Endothelial cell (in vitro differentiated cells): ENCODE measurements around the gene LRRC38. TPM values are rescaled to one million over a fixed set of nuclear protein-coding genes. Genes with fewer than 3 reads are reported as not detected.
"Not testable (repeated sequence)": the region's sequence is repeated elsewhere in the genome, so short reads cannot be mapped to it uniquely, and the experiment has no call there.

ENCODE experiments used
- DNase-seq: peaks from one replicate; pipeline ENCODE4 v3.0.0; 2021; ENCODE audit warnings: low spot score
- H3K27ac Mint-ChIP-seq: one replicate; pipeline ENCODE4 v1.8.0; 2021; ENCODE audit warnings: mixed read lengths, inconsistent platforms; ENCODE audit not compliant: unreplicated experiment
- H3K27me3 Mint-ChIP-seq: one replicate; pipeline ENCODE4 v1.8.0; 2021; ENCODE audit warnings: mild to moderate bottlenecking, moderate library complexity, mixed read lengths, inconsistent platforms; ENCODE audit not compliant: unreplicated experiment
- H3K36me3 Mint-ChIP-seq: one replicate; pipeline ENCODE4 v1.8.0; 2021; ENCODE audit warnings: mild to moderate bottlenecking, low read depth, mixed read lengths, inconsistent platforms; ENCODE audit not compliant: unreplicated experiment
- H3K4me1 Mint-ChIP-seq: one replicate; pipeline ENCODE4 v1.8.0; 2021; ENCODE audit warnings: mild to moderate bottlenecking, mixed read lengths, inconsistent platforms; ENCODE audit not compliant: unreplicated experiment
- H3K4me3 Mint-ChIP-seq: one replicate; pipeline ENCODE4 v1.8.0; 2021; ENCODE audit warnings: mild to moderate bottlenecking, mixed read lengths, inconsistent platforms; ENCODE audit not compliant: unreplicated experiment
- H3K9me3 Mint-ChIP-seq: one replicate; pipeline ENCODE4 v1.8.0; 2021; ENCODE audit warnings: mixed read lengths, inconsistent platforms; ENCODE audit not compliant: unreplicated experiment
- total RNA-seq: library from RNA; stranded (reverse); fragmentation: NEBNext Ultra II Directional; extraction: Animal tissue kit (Norgen Biotek cat#: 25700); gene quantifications from one replicate; pipeline ENCODE4 v1.2.1, GENCODE V29; 2021; ENCODE audit not compliant: unreplicated experiment
- TF ChIP-seq, protein P1 (sequence below): fragments of 200-600 bp; sonication (generic); IDR thresholded peaks from one replicate; pipeline ENCODE4 v1.5.0; 2021; ENCODE audit warnings: antibody characterized with exemption; ENCODE audit not compliant: unreplicated experiment

LRRC38 gene
- total RNA-seq, 1 donor from 2014 or later = not detected

DNA sequence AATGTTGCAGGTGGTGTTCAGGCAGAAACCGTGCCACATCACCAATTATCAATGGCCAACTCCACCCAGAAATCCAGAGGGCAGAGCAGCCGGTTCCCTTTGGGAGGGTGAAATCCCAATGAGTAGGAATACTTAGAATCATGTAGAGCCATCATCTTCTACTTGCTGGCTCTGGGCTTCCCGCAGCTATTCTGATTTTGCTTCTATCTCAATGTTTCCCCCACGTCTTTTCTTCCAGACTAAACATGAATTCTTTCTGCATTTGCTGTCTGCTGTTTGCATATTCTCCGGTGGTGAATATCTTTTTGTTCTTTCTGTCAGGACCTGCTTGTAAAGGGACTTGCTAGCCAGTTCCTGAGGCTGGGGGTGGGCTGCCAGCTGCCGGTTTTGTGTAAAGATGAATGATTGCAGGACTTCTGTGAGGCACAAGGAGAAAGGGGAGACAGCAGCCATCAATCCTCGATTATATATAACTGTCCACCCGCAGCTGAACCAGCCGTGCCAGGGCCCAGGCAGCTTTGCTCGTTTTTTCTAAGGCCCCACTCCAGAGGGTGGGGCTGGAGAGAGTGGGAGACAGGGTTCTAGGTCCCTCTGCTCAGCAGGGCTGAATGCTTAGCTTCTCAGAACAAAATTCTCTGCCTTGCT is 70.3 kb downstream of the LRRC38 start:
- H3K4me3 Mint-ChIP-seq = no peak overlapping the region
- H3K36me3 Mint-ChIP-seq = peaks cover 4% of the 10 kb centered on the region
- DNase-seq = no peak
- H3K9me3 Mint-ChIP-seq = peaks cover 19% of the 10 kb centered on the region
- no peak overlapping the region for H3K27ac Mint-ChIP-seq
- H3K4me1 Mint-ChIP-seq = no peaks in the 10 kb centered on the region
- no peaks in the 10 kb centered on the region for H3K27me3 Mint-ChIP-seq
- TF ChIP-seq, protein P1, sequence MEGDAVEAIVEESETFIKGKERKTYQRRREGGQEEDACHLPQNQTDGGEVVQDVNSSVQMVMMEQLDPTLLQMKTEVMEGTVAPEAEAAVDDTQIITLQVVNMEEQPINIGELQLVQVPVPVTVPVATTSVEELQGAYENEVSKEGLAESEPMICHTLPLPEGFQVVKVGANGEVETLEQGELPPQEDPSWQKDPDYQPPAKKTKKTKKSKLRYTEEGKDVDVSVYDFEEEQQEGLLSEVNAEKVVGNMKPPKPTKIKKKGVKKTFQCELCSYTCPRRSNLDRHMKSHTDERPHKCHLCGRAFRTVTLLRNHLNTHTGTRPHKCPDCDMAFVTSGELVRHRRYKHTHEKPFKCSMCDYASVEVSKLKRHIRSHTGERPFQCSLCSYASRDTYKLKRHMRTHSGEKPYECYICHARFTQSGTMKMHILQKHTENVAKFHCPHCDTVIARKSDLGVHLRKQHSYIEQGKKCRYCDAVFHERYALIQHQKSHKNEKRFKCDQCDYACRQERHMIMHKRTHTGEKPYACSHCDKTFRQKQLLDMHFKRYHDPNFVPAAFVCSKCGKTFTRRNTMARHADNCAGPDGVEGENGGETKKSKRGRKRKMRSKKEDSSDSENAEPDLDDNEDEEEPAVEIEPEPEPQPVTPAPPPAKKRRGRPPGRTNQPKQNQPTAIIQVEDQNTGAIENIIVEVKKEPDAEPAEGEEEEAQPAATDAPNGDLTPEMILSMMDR = no peak

GRCh38 chr1:13439104-13439783 is 74.6 kb downstream of the LRRC38 start:
- not testable (repeated sequence) for DNase-seq, H3K4me1 Mint-ChIP-seq, H3K27ac Mint-ChIP-seq, H3K27me3 Mint-ChIP-seq, H3K36me3 Mint-ChIP-seq, H3K4me3 Mint-ChIP-seq
- H3K9me3 Mint-ChIP-seq = peaks cover 29% of the 10 kb centered on the region

GRCh38 chr1:13435458-13435857 is 78.3 kb downstream of the LRRC38 start:
- H3K4me1 Mint-ChIP-seq = no peaks in the 10 kb centered on the region
- H3K27me3 Mint-ChIP-seq = peaks cover 2% of the 10 kb centered on the region
- H3K9me3 Mint-ChIP-seq = peaks cover 32% of the 10 kb centered on the region
- no peak overlapping the region for H3K27ac Mint-ChIP-seq
- H3K36me3 Mint-ChIP-seq = peaks cover 10% of the 10 kb centered on the region
- H3K4me3 Mint-ChIP-seq = no peak overlapping the region
- DNase-seq = no peak
- TF ChIP-seq, protein P1 = no peak

DNA sequence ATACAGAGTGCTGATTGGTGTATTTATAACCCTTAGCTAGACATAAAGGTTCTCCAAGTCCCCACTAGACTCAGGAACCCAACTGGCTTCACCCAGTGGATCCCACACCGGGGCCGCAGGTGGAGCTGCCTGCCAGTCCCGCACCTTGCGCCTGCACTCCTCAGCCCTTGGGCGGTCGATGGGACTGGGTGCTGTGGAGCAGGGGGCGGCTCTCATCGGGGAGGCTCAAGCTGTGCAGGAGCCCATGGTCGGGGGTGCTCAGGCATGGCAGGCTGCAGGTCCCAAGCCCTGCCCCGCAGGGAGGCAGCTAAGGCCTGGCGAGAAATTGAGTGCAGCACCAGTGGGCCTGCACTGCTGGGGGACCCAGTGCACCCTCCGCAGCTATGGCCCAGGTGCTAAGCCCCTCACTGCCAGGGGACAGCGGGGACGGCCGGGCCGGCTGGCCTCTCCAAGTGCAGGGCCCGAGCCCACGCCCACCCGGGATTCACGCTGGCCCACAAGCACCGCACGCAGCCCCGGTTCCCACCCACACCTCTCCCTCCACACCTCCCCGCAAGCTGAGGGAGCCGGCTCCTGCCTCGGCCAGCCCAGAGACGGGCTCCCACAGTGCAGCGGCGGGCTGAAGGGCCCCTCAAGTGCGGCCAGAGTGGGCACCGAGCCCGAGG is 80.0 kb downstream of the LRRC38 start:
- H3K27me3 Mint-ChIP-seq, H3K4me3 Mint-ChIP-seq, DNase-seq, H3K4me1 Mint-ChIP-seq, H3K27ac Mint-ChIP-seq: not testable (repeated sequence)
- peaks cover 10% of the 10 kb centered on the region for H3K36me3 Mint-ChIP-seq
- H3K9me3 Mint-ChIP-seq = peaks cover 36% of the 10 kb centered on the region

DNA sequence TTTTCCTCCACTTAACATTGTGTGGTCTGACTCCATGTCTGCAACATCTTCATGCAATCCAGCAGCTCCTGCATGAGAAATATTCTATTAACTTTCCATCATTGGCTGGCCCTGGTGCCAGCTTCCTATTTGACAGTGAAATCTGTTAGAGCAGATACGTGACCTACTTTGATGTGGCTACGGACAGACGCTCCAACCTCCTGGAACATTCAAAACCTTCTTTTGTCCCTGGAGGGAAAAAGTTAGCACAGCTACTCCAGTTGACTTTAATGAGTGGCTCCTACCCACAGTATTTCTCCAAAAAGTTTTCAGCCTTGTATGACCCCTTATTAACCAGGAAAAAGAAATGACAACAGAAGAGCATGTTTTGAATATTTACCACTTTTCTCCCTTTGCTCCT is 81.6 kb downstream of the LRRC38 start:
- no peak overlapping the region for H3K4me3 Mint-ChIP-seq
- H3K9me3 Mint-ChIP-seq = peaks cover 27% of the 10 kb centered on the region
- no peak for DNase-seq
- no peaks in the 10 kb centered on the region for H3K4me1 Mint-ChIP-seq
- TF ChIP-seq, protein P1 = no peak
- H3K36me3 Mint-ChIP-seq = peaks cover 4% of the 10 kb centered on the region
- H3K27me3 Mint-ChIP-seq = peaks cover 2% of the 10 kb centered on the region
- no peak overlapping the region for H3K27ac Mint-ChIP-seq

- peaks cover 4% of the 10 kb centered on the region for H3K36me3 Mint-ChIP-seq
- DNase-seq = no peak
- no peak overlapping the region for H3K4me3 Mint-ChIP-seq
- TF ChIP-seq, protein P1 = no peak
- peaks cover 19% of the 10 kb centered on the region for H3K9me3 Mint-ChIP-seq
- no peak overlapping the region for H3K27ac Mint-ChIP-seq
- H3K4me1 Mint-ChIP-seq = no peaks in the 10 kb centered on the region
- no peaks in the 10 kb centered on the region for H3K27me3 Mint-ChIP-seq
Observed at GRCh38 chr1:13430495-13430894, 83.3 kb downstream of the LRRC38 start.
